GM23338 (cell line): Measurements from ENCODE around the gene NDUFB11. TPM values are rescaled to one million over a fixed set of nuclear protein-coding genes. Genes with fewer than 3 reads are reported as not detected.

ENCODE experiments used
- ATAC-seq: fragments of 200-7000 bp; cut with Tn5 transposase; 3 replicates; pipeline ENCODE4 v1.9.1; 2020
- DNase-seq: peaks from one replicate; pipeline ENCODE4 v3.0.0-alpha.2; 2015; ENCODE audit warnings: low spot score
- H2AFZ ChIP-seq: fragments of 200-600 bp; sonication (generic); 2 replicates; pipeline ENCODE4 v1.8.0; 2016; ENCODE audit warnings: antibody characterized with exemption, mild to moderate bottlenecking, moderate library complexity
- H3F3A ChIP-seq: fragments of 200-600 bp; sonication (generic); replicated peaks from 2 replicates; pipeline ENCODE4 v1.8.0; 2017; ENCODE audit warnings: antibody characterized with exemption, mixed run types, low read depth
- H3K27ac ChIP-seq: fragments of 200-600 bp; sonication (generic); 2 replicates; pipeline ENCODE4 v1.6.1; 2016; ENCODE audit warnings: low read depth
- H3K27me3 ChIP-seq: fragments of 200-600 bp; sonication (generic); 2 replicates; pipeline ENCODE4 v1.8.0; 2016; ENCODE audit warnings: mild to moderate bottlenecking, mixed run types, moderate library complexity; ENCODE audit not compliant: insufficient read depth
- H3K36me3 ChIP-seq: fragments of 200-600 bp; sonication (generic); 2 replicates; pipeline ENCODE4 v1.8.0; 2016; ENCODE audit warnings: mild to moderate bottlenecking; ENCODE audit not compliant: insufficient read depth
- H3K4me1 ChIP-seq: fragments of 200-600 bp; sonication (generic); 2 replicates; pipeline ENCODE4 v1.8.0; 2016; ENCODE audit warnings: mild to moderate bottlenecking, moderate library complexity; ENCODE audit not compliant: insufficient read depth
- H3K4me2 ChIP-seq: fragments of 200-600 bp; sonication (generic); 2 replicates; pipeline ENCODE4 v1.7.1; 2017; ENCODE audit warnings: mixed run types
- H3K4me3 ChIP-seq: fragments of 200-600 bp; sonication (generic); 2 replicates; pipeline ENCODE4 v1.6.1; 2016; ENCODE audit warnings: mixed run types
- H3K79me2 ChIP-seq: fragments of 200-600 bp; sonication (generic); replicated peaks from 2 replicates; pipeline ENCODE4 v1.8.0; 2017; ENCODE audit warnings: mild to moderate bottlenecking; ENCODE audit not compliant: insufficient read depth
- H3K9me2 ChIP-seq: fragments of 200-600 bp; sonication (generic); 2 replicates; pipeline ENCODE4 v1.8.0; 2017; ENCODE audit not compliant: insufficient read depth
- H4K20me1 ChIP-seq: fragments of 200-600 bp; sonication (generic); replicated peaks from 2 replicates; pipeline ENCODE4 v1.8.0; 2017; ENCODE audit warnings: mild to moderate bottlenecking; ENCODE audit not compliant: insufficient read depth
- H3K27ac Mint-ChIP-seq: 2 replicates; pipeline ENCODE4 v1.8.0; 2020; ENCODE audit warnings: inconsistent platforms, mild to moderate bottlenecking, moderate library complexity, mixed read lengths
- H3K27me3 Mint-ChIP-seq: 3 replicates; pipeline ENCODE4 v1.8.0; 2022; ENCODE audit warnings: low read depth, mild to moderate bottlenecking, moderate library complexity, mixed read lengths, inconsistent platforms; ENCODE audit not compliant: insufficient read depth, poor library complexity
- H3K36me3 Mint-ChIP-seq: 3 replicates; pipeline ENCODE4 v1.8.0; 2021; ENCODE audit warnings: low read depth, mild to moderate bottlenecking, inconsistent platforms, moderate library complexity, mixed read lengths
- H3K4me1 Mint-ChIP-seq: 3 replicates; pipeline ENCODE4 v1.8.0; 2020; ENCODE audit warnings: mild to moderate bottlenecking, inconsistent platforms, mixed read lengths
- H3K4me3 Mint-ChIP-seq: 3 replicates; pipeline ENCODE4 v1.8.0; 2021; ENCODE audit warnings: moderate library complexity, mild to moderate bottlenecking, inconsistent platforms, mixed read lengths
- H3K9me3 Mint-ChIP-seq: 3 replicates; pipeline ENCODE4 v1.8.0; 2020; ENCODE audit warnings: moderate library complexity, mild to moderate bottlenecking, inconsistent platforms, mixed read lengths
- CREB1 ChIP-seq: fragments of 250-450 bp; sonication (Bioruptor Pico); IDR thresholded peaks from 2 replicates; pipeline ENCODE4 v1.5.0; 2020; ENCODE audit warnings: low read depth, mild to moderate bottlenecking, moderate library complexity
- CTCF ChIP-seq, 2 experiments: fragments of 200-600 bp in 1 of 2; sonication (generic) in 1 of 2; conservative IDR thresholded peaks; 2 replicates each; pipeline versions ENCODE4 v1.5.1 to v1.6.1; 2016 to 2017; ENCODE audit warnings: antibody characterized with exemption in 2 of 2, low read depth in 2 of 2, mild to moderate bottlenecking in 2 of 2, moderate library complexity in 1 of 2
- EZH2 ChIP-seq: fragments of 200-600 bp; sonication (generic); IDR thresholded peaks from one replicate; pipeline ENCODE4 v1.8.0; 2017; ENCODE audit warnings: antibody characterized with exemption, mild to moderate bottlenecking, low read depth; ENCODE audit not compliant: unreplicated experiment
- JUNB ChIP-seq: IDR thresholded peaks from one replicate; pipeline ENCODE4 v1.6.1; 2016; ENCODE audit warnings: antibody characterized with exemption; ENCODE audit not compliant: unreplicated experiment
- NANOG ChIP-seq: IDR thresholded peaks from 2 replicates; pipeline ENCODE4 v1.6.1; 2016; ENCODE audit warnings: antibody characterized with exemption, borderline replicate concordance
- REST ChIP-seq: IDR thresholded peaks from one replicate; pipeline ENCODE4 v1.6.1; 2018; ENCODE audit warnings: antibody characterized with exemption; ENCODE audit not compliant: unreplicated experiment
- polyA plus RNA-seq: library from polyadenylated mRNA; unstranded; fragments of >200 nt; fragmentation: Nextera tagmentation; extraction: Ambion mirVana; gene quantifications from 2 replicates; pipeline ENCODE4 v1.2.1, GENCODE V29; 2016
- total RNA-seq: library from RNA; depleted of rRNA; stranded (reverse); fragments of >200 nt; shearing (Covaris generic); gene quantifications from 2 replicates; pipeline ENCODE4 v1.2.3, GENCODE V29; 2014
- TF ChIP-seq, protein P1 (sequence below): IDR thresholded peaks from 2 replicates; pipeline ENCODE4 v1.6.1; 2016; ENCODE audit warnings: antibody characterized with exemption

Gene NDUFB11
- total and polyA plus RNA-seq, 2 experiments from 2014 or later = 103 to 238 TPM

DNA sequence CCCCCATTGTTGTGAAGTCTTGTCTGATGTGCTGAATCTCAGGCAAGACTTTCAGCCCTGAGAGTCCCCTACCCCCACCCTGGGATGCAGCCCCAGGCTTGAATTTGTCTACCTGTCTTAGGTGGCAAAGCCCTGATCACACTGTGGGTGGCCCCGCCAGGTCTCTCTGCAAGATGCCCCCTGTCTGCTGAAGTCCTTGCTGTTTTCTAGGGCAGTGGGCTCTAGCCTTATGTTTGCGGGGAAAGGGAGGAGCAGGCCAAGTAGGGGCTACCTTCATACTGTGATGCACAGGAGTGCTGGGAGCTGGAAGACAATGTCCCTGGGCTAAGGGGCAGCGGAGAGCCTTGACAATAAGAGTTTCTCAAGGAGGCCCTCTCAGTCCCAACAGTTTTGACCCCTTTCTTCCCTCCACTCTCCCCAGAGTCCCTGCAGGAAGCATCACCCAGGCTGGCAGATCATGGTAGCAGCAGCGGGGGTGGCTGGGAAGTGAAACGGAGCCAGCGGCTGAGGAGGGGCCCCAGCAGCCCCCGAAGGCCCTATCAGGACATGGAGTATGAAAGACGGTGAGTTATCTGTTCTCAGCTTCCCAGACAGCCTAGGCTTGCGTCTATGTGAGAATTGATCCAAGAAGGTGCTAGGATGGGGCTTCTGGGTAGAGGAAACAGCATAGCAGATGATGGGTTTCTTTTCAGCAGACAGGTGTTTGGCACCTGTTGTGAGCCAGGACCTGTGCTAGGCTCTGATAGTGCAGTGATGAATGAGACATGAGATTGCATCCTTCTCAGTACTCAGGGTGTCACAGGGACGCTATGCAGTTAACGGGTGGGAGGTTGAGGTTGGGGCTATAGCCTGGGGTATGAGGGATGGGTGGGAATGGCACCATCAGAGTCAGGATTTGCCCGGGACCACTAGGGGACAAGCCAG lies 2.7 kb upstream of the NDUFB11 start:
- peaks cover 22% of the 10 kb centered on the region for H3K36me3 Mint-ChIP-seq
- H3K79me2 ChIP-seq = peaks cover 79% of the 10 kb centered on the region
- DNase-seq = no peak
- H3F3A ChIP-seq = no peaks in the 10 kb centered on the region
- TF ChIP-seq REST (no peak), CTCF (conservative IDR thresholded peaks at IDR 0.05; ENCODE audit: low read depth in 2 of 2) (no peak), CREB1 (CRISPR knock-in tag) (no peak)
- no peak overlapping the region for H2AFZ ChIP-seq
- H3K4me3 ChIP-seq = peak overlapping the region; percentile 79
- no peak overlapping the region for H3K27ac ChIP-seq
- no peaks in the 10 kb centered on the region; the same call in 1 of the 2 replicates for H4K20me1 ChIP-seq
- no peaks in the 10 kb centered on the region for H3K36me3 ChIP-seq
- no peaks in the 10 kb centered on the region for H3K27me3 ChIP-seq
- H3K27me3 Mint-ChIP-seq = peaks cover 12% of the 10 kb centered on the region
- H3K9me2 ChIP-seq = no peaks in the 10 kb centered on the region
- peak overlapping the region; percentile 46 for H3K4me3 Mint-ChIP-seq
- H3K27ac Mint-ChIP-seq = no peak overlapping the region
- H3K4me1 ChIP-seq = peaks cover 8% of the 10 kb centered on the region; the same call in 1 of the 2 replicates
- peaks cover 15% of the 10 kb centered on the region; the same call in 2 of the 3 replicates for H3K4me1 Mint-ChIP-seq
- no peaks in the 10 kb centered on the region for H3K9me3 Mint-ChIP-seq
- no peak for ATAC-seq
- peak overlapping the region; percentile 83 for H3K4me2 ChIP-seq

- H3K9me2 ChIP-seq = no peaks in the 10 kb centered on the region
- H3K4me2 ChIP-seq = peak overlapping the region; percentile 83
- no peaks in the 10 kb centered on the region; the same call in 1 of the 2 replicates for H4K20me1 ChIP-seq
- H3K9me3 Mint-ChIP-seq = no peaks in the 10 kb centered on the region
- no peaks in the 10 kb centered on the region for H3K36me3 ChIP-seq
- no peaks in the 10 kb centered on the region for H3K27me3 ChIP-seq
- peaks cover 27% of the 10 kb centered on the region for H3K36me3 Mint-ChIP-seq
- peaks cover 8% of the 10 kb centered on the region; the same call in 1 of the 2 replicates for H3K4me1 ChIP-seq
- peaks cover 12% of the 10 kb centered on the region for H3K27me3 Mint-ChIP-seq
- H3K27ac Mint-ChIP-seq = no peak overlapping the region
- H3K27ac ChIP-seq = no peak overlapping the region
- peak overlapping the region; percentile 95 for H3K4me3 Mint-ChIP-seq
- no peak for ATAC-seq
- peaks cover 71% of the 10 kb centered on the region for H3K79me2 ChIP-seq
- H2AFZ ChIP-seq = no peak overlapping the region
- peak overlapping the region; percentile 79 for H3K4me3 ChIP-seq
- DNase-seq = no peak
- peaks cover 15% of the 10 kb centered on the region; the same call in 2 of the 3 replicates for H3K4me1 Mint-ChIP-seq
- H3F3A ChIP-seq = no peaks in the 10 kb centered on the region
- TF ChIP-seq REST (no peak), CREB1 (CRISPR knock-in tag) (no peak), EZH2 (no peak), NANOG (no peak), JUNB (no peak)
- TF ChIP-seq, protein P1, sequence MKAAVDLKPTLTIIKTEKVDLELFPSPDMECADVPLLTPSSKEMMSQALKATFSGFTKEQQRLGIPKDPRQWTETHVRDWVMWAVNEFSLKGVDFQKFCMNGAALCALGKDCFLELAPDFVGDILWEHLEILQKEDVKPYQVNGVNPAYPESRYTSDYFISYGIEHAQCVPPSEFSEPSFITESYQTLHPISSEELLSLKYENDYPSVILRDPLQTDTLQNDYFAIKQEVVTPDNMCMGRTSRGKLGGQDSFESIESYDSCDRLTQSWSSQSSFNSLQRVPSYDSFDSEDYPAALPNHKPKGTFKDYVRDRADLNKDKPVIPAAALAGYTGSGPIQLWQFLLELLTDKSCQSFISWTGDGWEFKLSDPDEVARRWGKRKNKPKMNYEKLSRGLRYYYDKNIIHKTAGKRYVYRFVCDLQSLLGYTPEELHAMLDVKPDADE = no peak
Measured at GRCh38 chrX:47146121-47146935, 1.8 kb upstream of the NDUFB11 start.
